Smooth muscle cell (in vitro differentiated cells): ENCODE results near the gene CSMD2. TPM values are rescaled to one million over a fixed set of nuclear protein-coding genes. Genes with fewer than 3 reads are reported as not detected.

Source experiments
- DNase-seq: peaks from one replicate; lab custom pipeline; 2025; ENCODE audit not compliant: unreplicated experiment; lab: John Stamatoyannopoulos, UW
- H2AFZ ChIP-seq: fragments of 200-600 bp; sonication (generic); 2 replicates; pipeline ENCODE4 v1.6.0; 2016; ENCODE audit warnings: antibody characterized with exemption, low read depth, mild to moderate bottlenecking
- H3F3A ChIP-seq: fragments of 200-600 bp; sonication (generic); 2 replicates; pipeline ENCODE4 v1.6.0; 2017; ENCODE audit warnings: antibody characterized with exemption, low read depth
- H3K27ac ChIP-seq: fragments of 200-600 bp; sonication (generic); 2 replicates; pipeline ENCODE4 v1.5.1; 2016; ENCODE audit warnings: low read depth, mild to moderate bottlenecking
- H3K27me3 ChIP-seq: fragments of 200-600 bp; sonication (generic); 2 replicates; pipeline ENCODE4 v1.6.1; 2016; ENCODE audit warnings: low read depth, mild to moderate bottlenecking
- H3K36me3 ChIP-seq: fragments of 200-600 bp; sonication (generic); 2 replicates; pipeline ENCODE4 v1.5.1; 2016; ENCODE audit warnings: low read depth
- H3K4me1 ChIP-seq: fragments of 200-600 bp; sonication (generic); 2 replicates; pipeline ENCODE4 v1.5.1; 2016; ENCODE audit warnings: low read depth
- H3K4me2 ChIP-seq: fragments of 200-600 bp; sonication (generic); 2 replicates; pipeline ENCODE4 v1.6.0; 2016; ENCODE audit warnings: mild to moderate bottlenecking
- H3K4me3 ChIP-seq: fragments of 200-600 bp; sonication (generic); 2 replicates; pipeline ENCODE4 v1.5.1; 2016; ENCODE audit warnings: mild to moderate bottlenecking
- H3K79me2 ChIP-seq: fragments of 200-600 bp; sonication (generic); 2 replicates; pipeline ENCODE4 v1.6.0; 2016; ENCODE audit warnings: low read depth, mild to moderate bottlenecking
- H3K9ac ChIP-seq: fragments of 200-600 bp; sonication (generic); 2 replicates; pipeline ENCODE4 v1.6.0; 2016; ENCODE audit warnings: low read depth
- H3K9me3 ChIP-seq: fragments of 200-600 bp; sonication (generic); replicated peaks from 2 replicates; pipeline ENCODE4 v1.5.1; 2016; ENCODE audit warnings: low read depth
- H4K20me1 ChIP-seq: fragments of 200-600 bp; sonication (generic); 2 replicates; pipeline ENCODE4 v1.6.0; 2016; ENCODE audit warnings: low read depth
- WGBS: methylation state at CpG from one replicate; pipeline ENCODE4 v1.1.7; 2016; ENCODE audit warnings: low lambda C conversion rate; 5-methylcytosine and 5-hydroxymethylcytosine counted together
- polyA plus RNA-seq: library from polyadenylated mRNA; unstranded; fragments of >200 nt; fragmentation: Nextera tagmentation; extraction: Ambion mirVana; gene quantifications from 2 replicates; pipeline ENCODE4 v1.2.1, GENCODE V29; 2016
- total RNA-seq: library from RNA; depleted of rRNA; stranded (reverse); fragments of >200 nt; gene quantifications from 2 replicates; pipeline ENCODE4 v1.2.3, GENCODE V29; 2014
- TF ChIP-seq, protein P1 (sequence below): fragments of 200-600 bp; sonication (generic); IDR thresholded peaks from 2 replicates; pipeline ENCODE4 v1.5.1; 2017; ENCODE audit warnings: borderline replicate concordance, mild to moderate bottlenecking, antibody characterized with exemption; ENCODE audit not compliant: insufficient read depth, poor library complexity, severe bottlenecking

CSMD2 gene
- total and polyA plus RNA-seq, 2 experiments from 2014 or later = 0.65 to 1.8 TPM

DNA sequence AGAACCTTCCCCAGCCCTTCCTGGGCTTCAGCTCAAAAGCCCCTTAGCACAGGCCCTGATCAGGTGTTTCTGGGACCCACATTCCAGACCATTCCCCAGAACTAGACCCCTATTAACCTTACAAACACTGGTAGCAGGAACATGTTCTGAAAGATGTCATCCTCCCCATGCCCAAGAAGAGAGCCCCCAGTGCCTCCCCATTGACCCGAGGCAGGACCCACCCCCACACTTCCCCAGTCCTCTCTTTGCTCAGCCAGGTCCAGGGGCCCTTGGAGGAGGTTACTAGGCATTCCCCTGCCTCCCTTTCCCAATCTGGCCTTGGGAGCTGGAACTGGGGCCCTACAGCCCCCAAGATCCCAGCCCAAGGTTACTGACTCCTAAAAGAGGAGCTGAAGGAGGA lies 340.1 kb downstream of the CSMD2 start:
- Histone ChIP-seq H3F3A (no peaks in the 10 kb centered on the region), H3K79me2 (no peaks in the 10 kb centered on the region), H3K9ac (no peak overlapping the region), H3K4me2 (no peak overlapping the region), H3K4me1 (no peaks in the 10 kb centered on the region), H3K36me3 (no peaks in the 10 kb centered on the region), H3K9me3 (no peaks in the 10 kb centered on the region), H3K27ac (no peak overlapping the region), H3K27me3 (no peaks in the 10 kb centered on the region), H2AFZ (no peak overlapping the region), H3K4me3 (no peak overlapping the region), H4K20me1 (no peaks in the 10 kb centered on the region)
- TF ChIP-seq, protein P1, sequence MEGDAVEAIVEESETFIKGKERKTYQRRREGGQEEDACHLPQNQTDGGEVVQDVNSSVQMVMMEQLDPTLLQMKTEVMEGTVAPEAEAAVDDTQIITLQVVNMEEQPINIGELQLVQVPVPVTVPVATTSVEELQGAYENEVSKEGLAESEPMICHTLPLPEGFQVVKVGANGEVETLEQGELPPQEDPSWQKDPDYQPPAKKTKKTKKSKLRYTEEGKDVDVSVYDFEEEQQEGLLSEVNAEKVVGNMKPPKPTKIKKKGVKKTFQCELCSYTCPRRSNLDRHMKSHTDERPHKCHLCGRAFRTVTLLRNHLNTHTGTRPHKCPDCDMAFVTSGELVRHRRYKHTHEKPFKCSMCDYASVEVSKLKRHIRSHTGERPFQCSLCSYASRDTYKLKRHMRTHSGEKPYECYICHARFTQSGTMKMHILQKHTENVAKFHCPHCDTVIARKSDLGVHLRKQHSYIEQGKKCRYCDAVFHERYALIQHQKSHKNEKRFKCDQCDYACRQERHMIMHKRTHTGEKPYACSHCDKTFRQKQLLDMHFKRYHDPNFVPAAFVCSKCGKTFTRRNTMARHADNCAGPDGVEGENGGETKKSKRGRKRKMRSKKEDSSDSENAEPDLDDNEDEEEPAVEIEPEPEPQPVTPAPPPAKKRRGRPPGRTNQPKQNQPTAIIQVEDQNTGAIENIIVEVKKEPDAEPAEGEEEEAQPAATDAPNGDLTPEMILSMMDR = no peak
- no peak for DNase-seq
- WGBS = 100% methylated on average over 1 of the region's 1 CpG

DNA sequence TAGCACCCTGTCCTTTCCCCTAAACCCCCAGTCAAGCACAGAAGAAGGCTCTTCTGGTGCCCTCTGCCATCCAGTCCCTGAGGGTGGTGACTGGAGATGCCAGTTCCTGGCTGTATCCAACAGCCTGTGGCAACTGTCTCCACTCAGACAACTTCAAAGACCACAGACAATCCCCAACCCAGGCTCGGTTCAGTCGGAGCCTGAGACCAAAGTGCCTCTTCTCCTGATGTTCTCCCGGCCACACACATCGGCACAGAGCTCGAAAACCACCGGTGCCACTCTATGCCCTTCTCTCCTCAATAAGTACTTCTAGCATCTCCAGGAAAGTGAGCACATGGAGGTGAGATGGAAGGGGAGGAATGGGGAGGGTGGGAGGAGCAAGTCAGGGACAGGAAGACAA lies 340.7 kb downstream of the CSMD2 start:
- Histone ChIP-seq H3K27ac (no peak overlapping the region), H3K4me1 (no peaks in the 10 kb centered on the region), H3K9ac (no peak overlapping the region), H3K36me3 (no peaks in the 10 kb centered on the region), H3K27me3 (no peaks in the 10 kb centered on the region), H3K9me3 (no peaks in the 10 kb centered on the region), H3K79me2 (no peaks in the 10 kb centered on the region), H2AFZ (no peak overlapping the region), H3K4me3 (no peak overlapping the region), H4K20me1 (no peaks in the 10 kb centered on the region), H3K4me2 (no peak overlapping the region), H3F3A (no peaks in the 10 kb centered on the region)
- TF ChIP-seq, protein P1 = no peak
- WGBS = 96% methylated on average over 6 of the region's 6 CpGs
- DNase-seq = no peak

DNA sequence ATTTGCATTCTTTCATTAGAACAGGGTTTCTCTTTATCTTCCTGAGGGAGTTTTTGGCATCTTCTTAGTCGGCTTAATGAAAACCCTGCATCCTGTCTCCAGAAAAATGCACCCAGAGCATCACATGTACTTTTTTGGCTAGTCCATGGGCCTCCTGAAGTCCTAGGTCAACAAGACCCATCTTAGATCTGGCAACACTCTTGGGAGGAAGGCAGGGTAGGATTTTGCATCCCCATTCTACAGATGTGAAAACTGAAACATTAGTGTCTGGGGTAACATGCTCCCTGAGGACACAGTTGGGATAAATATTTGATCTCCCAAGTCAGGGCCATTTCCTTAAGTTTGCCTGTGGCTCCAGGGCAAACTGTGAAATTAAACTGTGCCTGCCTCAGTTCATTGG lies 341.2 kb downstream of the CSMD2 start:
- WGBS = 72% methylated on average over 1 of the region's 1 CpG
- Histone ChIP-seq H3K4me1 (no peaks in the 10 kb centered on the region), H3K36me3 (no peaks in the 10 kb centered on the region), H3K27me3 (no peaks in the 10 kb centered on the region), H3F3A (no peaks in the 10 kb centered on the region), H3K4me2 (no peak overlapping the region), H4K20me1 (no peaks in the 10 kb centered on the region), H3K9ac (no peak overlapping the region), H3K79me2 (no peaks in the 10 kb centered on the region), H3K4me3 (no peak overlapping the region), H3K9me3 (no peaks in the 10 kb centered on the region), H3K27ac (no peak overlapping the region), H2AFZ (no peak overlapping the region)
- DNase-seq = no peak
- TF ChIP-seq, protein P1 = no peak

DNA sequence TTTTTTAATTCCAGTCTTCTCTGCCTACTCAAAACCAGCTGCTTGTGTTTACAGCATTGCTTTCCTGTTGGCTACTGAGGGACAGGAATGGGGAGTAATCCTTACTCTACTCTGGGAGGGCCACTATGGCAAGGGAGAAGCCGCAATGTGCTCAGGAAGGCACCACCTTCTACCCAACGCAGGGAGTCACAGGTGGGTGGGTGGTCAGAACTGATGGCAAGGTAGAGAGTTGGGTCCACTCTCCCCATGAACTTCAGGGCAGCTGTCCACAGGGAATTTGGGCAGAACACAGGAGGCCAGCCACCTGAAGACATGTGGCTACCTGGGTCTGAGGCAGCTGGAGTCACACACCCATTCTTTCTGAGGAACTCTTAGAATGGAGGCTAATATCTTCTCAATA lies 341.6 kb downstream of the CSMD2 start:
- no peaks in the 10 kb centered on the region for H3F3A ChIP-seq
- H3K4me3 ChIP-seq = no peak overlapping the region
- no peak for DNase-seq
- no peak overlapping the region for H3K4me2 ChIP-seq
- no peak overlapping the region for H3K27ac ChIP-seq
- H3K4me1 ChIP-seq = no peaks in the 10 kb centered on the region
- WGBS = 97% methylated on average over 2 of the region's 2 CpGs
- H3K9ac ChIP-seq = no peak overlapping the region
- no peaks in the 10 kb centered on the region for H3K79me2 ChIP-seq
- no peaks in the 10 kb centered on the region for H3K36me3 ChIP-seq
- no peak overlapping the region for H2AFZ ChIP-seq
- H4K20me1 ChIP-seq = no peaks in the 10 kb centered on the region
- no peaks in the 10 kb centered on the region for H3K27me3 ChIP-seq
- H3K9me3 ChIP-seq = no peaks in the 10 kb centered on the region
- TF ChIP-seq, protein P1 = no peak
